ENCODE data around the gene GAA.

GRCh38 chr17:80109713-80110446, 8.5 kb downstream of the GAA start:
- TF ChIP-seq POLR2AphosphoS5 (IDR thresholded peaks at IDR 0.05; ENCODE audit: low read depth, low read length): no peak
- TF ChIP-seq TAF1 (IDR thresholded peaks at IDR 0.05; ENCODE audit: borderline replicate concordance, insufficient read depth, low read length): no peak
- TF ChIP-seq REST (IDR thresholded peaks at IDR 0.05; ENCODE audit: insufficient read depth in 1 of 2, low read depth in 2 of 2, low read length in 2 of 2): no peak
- no peak for TF ChIP-seq SIN3A (IDR thresholded peaks at IDR 0.05; ENCODE audit: borderline replicate concordance, insufficient read depth, low read length)
